HG03135 (cell line): ENCODE results near the gene EDA.
"Not testable (repeated sequence)": the region's sequence is repeated elsewhere in the genome, so short reads cannot be mapped to it uniquely, and the experiment has no call there.

Experiments used
- ATAC-seq: cut with Tn5 transposase; IDR thresholded peaks from one replicate; pipeline ENCODE4 v1.9.1; 2021; ENCODE audit warnings: mild to moderate bottlenecking, moderate library complexity; ENCODE audit not compliant: unreplicated experiment

The EDA gene

GRCh38 chrX:69948276-69948797 lies 332.4 kb downstream of the EDA start:
- ATAC-seq = no peak

GRCh38 chrX:69951753-69952152 lies 335.8 kb downstream of the EDA start:
- ATAC-seq = no peak

- ATAC-seq = no peak
These were observed 343.8 kb downstream of the EDA start for GRCh38 chrX:69959712-69960111.

GRCh38 chrX:69961365-69962072 lies 345.6 kb downstream of the EDA start:
- ATAC-seq = no peak

GRCh38 chrX:69968950-69969349 lies 353.0 kb downstream of the EDA start:
- no peak for ATAC-seq

GRCh38 chrX:69969460-69969859 lies 353.5 kb downstream of the EDA start:
- no peak for ATAC-seq

GRCh38 chrX:69987691-69988090 lies 371.8 kb downstream of the EDA start:
- ATAC-seq = no peak

GRCh38 chrX:69988955-69989394 lies 373.1 kb downstream of the EDA start:
- no peak for ATAC-seq

GRCh38 chrX:69991685-69992084 lies 375.8 kb downstream of the EDA start:
- no peak for ATAC-seq

GRCh38 chrX:69993494-69993893 lies 377.6 kb downstream of the EDA start:
- no peak for ATAC-seq

GRCh38 chrX:69995362-69996112 lies 379.6 kb downstream of the EDA start:
- ATAC-seq = no peak

GRCh38 chrX:69996113-69996468 lies 380.2 kb downstream of the EDA start:
- no peak for ATAC-seq

GRCh38 chrX:69998299-69998698 lies 382.4 kb downstream of the EDA start:
- not testable (repeated sequence) for ATAC-seq

- ATAC-seq = no peak
These were observed 385.4 kb downstream of the EDA start for GRCh38 chrX:70001269-70001668.

- ATAC-seq = no peak
These were observed 385.9 kb downstream of the EDA start for GRCh38 chrX:70001708-70002341.

- no peak for ATAC-seq
These were observed 392.0 kb downstream of the EDA start for GRCh38 chrX:70007946-70008345.

GRCh38 chrX:70009049-70009448 lies 393.1 kb downstream of the EDA start:
- no peak for ATAC-seq

- ATAC-seq = no peak
These were observed 394.1 kb downstream of the EDA start for GRCh38 chrX:70009970-70010369.

GRCh38 chrX:70012756-70013155 lies 396.8 kb downstream of the EDA start:
- ATAC-seq = no peak

- no peak for ATAC-seq
These were observed 397.8 kb downstream of the EDA start for GRCh38 chrX:70013466-70014381.

- ATAC-seq = no peak
These were observed 400.6 kb downstream of the EDA start for GRCh38 chrX:70016513-70016912.
